ENCODE measurements around the gene HMGB4. TPM values are rescaled to one million over a fixed set of nuclear protein-coding genes. Genes with fewer than 3 reads are reported as not detected.

Gene HMGB4
- total and polyA plus RNA-seq, 2 donors (not counting 1 experiment from before 2014, with no cell fraction given) = not detected

DNA sequence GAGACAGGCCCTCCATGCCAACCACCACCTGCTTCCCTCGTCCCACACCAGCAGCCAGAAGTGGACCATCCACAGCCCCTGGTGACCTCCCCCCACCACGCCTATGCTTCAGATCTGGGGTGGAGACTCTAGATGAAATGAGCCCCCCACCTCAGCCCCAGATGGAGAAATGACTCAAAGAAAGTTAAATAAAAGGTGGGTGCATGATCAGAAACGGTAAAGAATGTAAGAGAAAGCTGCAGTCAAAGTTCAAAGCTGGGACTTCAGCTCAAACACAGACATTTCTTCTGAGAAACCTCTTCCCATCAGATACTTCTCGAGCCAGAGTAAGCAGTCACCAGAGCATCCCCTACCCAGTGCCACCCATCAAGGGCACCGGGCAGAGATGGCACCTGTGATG lies 43.1 kb upstream of the HMGB4 start:
- DNase-seq (ENCODE audit: low read depth in 2 of 2) = no peak
- H3K9ac ChIP-seq (ENCODE audit: insufficient read depth, low read length) = no peak overlapping the region
- H3K4me3 ChIP-seq (replicated peaks in 1 of 4; ENCODE audit: control extremely low read depth in 1 of 4, insufficient read depth in 1 of 4, low read depth in 3 of 4, low read length in 4 of 4) = no peak overlapping the region
- no peaks in the 10 kb centered on the region for H3K9me3 ChIP-seq (ENCODE audit: control insufficient read depth, insufficient read depth, low read depth, low read length)
- H3K36me3 ChIP-seq (ENCODE audit: control insufficient read depth, insufficient read depth, low read length) = no peaks in the 10 kb centered on the region
- no peaks in the 10 kb centered on the region for H3K4me1 ChIP-seq (ENCODE audit: control insufficient read depth, extremely low read depth, insufficient read depth, low read length)
- no peak overlapping the region for H3K4me2 ChIP-seq (ENCODE audit: extremely low read depth, insufficient read depth, low read length)
- no peaks in the 10 kb centered on the region for H3K79me2 ChIP-seq (ENCODE audit: control insufficient read depth, insufficient read depth, low read length)
- no peak overlapping the region for H3K27ac ChIP-seq (ENCODE audit: insufficient read depth, low read length)
- no peaks in the 10 kb centered on the region for H3K27me3 ChIP-seq (ENCODE audit: control insufficient read depth, insufficient read depth, low read length)
- TF ChIP-seq EZH2 (IDR thresholded peaks at IDR 0.05; ENCODE audit: low read length, missing control alignments) = no peak
- TF ChIP-seq, protein P1, sequence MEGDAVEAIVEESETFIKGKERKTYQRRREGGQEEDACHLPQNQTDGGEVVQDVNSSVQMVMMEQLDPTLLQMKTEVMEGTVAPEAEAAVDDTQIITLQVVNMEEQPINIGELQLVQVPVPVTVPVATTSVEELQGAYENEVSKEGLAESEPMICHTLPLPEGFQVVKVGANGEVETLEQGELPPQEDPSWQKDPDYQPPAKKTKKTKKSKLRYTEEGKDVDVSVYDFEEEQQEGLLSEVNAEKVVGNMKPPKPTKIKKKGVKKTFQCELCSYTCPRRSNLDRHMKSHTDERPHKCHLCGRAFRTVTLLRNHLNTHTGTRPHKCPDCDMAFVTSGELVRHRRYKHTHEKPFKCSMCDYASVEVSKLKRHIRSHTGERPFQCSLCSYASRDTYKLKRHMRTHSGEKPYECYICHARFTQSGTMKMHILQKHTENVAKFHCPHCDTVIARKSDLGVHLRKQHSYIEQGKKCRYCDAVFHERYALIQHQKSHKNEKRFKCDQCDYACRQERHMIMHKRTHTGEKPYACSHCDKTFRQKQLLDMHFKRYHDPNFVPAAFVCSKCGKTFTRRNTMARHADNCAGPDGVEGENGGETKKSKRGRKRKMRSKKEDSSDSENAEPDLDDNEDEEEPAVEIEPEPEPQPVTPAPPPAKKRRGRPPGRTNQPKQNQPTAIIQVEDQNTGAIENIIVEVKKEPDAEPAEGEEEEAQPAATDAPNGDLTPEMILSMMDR (conservative IDR thresholded peaks at IDR 0.05 in 1 of 2, IDR thresholded peaks at IDR 0.05 in 1 of 2; ENCODE audit: low read depth in 1 of 2, low read length in 2 of 2) = no peak
- H2AFZ ChIP-seq (ENCODE audit: low read length) = no peak overlapping the region
- no peaks in the 10 kb centered on the region for H4K20me1 ChIP-seq (ENCODE audit: control insufficient read depth, extremely low read depth, insufficient read depth, low read length)

DNA sequence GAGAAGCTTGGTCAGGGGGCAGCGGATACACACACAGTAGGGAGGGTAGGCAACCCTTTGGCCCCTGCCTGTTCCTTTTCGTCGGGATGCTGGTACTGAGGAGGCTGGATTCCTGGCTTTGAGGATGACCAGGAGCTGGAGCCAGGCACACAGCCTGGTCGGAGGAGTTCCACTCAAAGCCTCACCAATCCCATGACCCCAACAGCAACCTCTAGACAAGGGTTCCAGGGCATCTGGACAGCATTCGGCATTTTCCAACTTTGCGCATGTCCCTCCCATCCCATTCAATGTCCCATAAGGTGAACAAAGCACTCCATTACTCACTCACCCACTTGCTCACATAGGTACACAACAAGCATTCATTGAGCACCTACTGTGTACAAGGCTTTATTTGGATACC lies 42.6 kb upstream of the HMGB4 start:
- Histone ChIP-seq H3K27ac (ENCODE audit: insufficient read depth, low read length) (no peak overlapping the region), H3K4me2 (ENCODE audit: extremely low read depth, insufficient read depth, low read length) (no peak overlapping the region)

GRCh38 chr1:33822396-33822795 lies 41.5 kb upstream of the HMGB4 start:
- Histone ChIP-seq H3K9ac (ENCODE audit: insufficient read depth, low read length) (no peak overlapping the region), H3K4me2 (ENCODE audit: extremely low read depth, insufficient read depth, low read length) (no peak overlapping the region), H3K4me3 (replicated peaks in 1 of 4; ENCODE audit: control extremely low read depth in 1 of 4, insufficient read depth in 1 of 4, low read depth in 3 of 4, low read length in 4 of 4) (no peak overlapping the region), H3K27ac (ENCODE audit: insufficient read depth, low read length) (no peak overlapping the region), H4K20me1 (ENCODE audit: control insufficient read depth, extremely low read depth, insufficient read depth, low read length) (no peaks in the 10 kb centered on the region), H3K4me1 (ENCODE audit: control insufficient read depth, extremely low read depth, insufficient read depth, low read length) (no peaks in the 10 kb centered on the region), H3K36me3 (ENCODE audit: control insufficient read depth, insufficient read depth, low read length) (no peaks in the 10 kb centered on the region), H3K9me3 (ENCODE audit: control insufficient read depth, insufficient read depth, low read depth, low read length) (no peaks in the 10 kb centered on the region), H3K79me2 (ENCODE audit: control insufficient read depth, insufficient read depth, low read length) (no peaks in the 10 kb centered on the region), H2AFZ (ENCODE audit: low read length) (no peak overlapping the region), H3K27me3 (ENCODE audit: control insufficient read depth, insufficient read depth, low read length) (no peaks in the 10 kb centered on the region)
- DNase-seq (ENCODE audit: low read depth in 2 of 2) = no peak
- no peak for TF ChIP-seq EZH2 (IDR thresholded peaks at IDR 0.05; ENCODE audit: low read length, missing control alignments)
- TF ChIP-seq, protein P1 (conservative IDR thresholded peaks at IDR 0.05 in 1 of 2, IDR thresholded peaks at IDR 0.05 in 1 of 2; ENCODE audit: low read depth in 1 of 2, low read length in 2 of 2) = no peak

More for the DNA sequence above, 42.6 kb upstream of the HMGB4 start:
- Histone ChIP-seq H3K4me3 (replicated peaks in 1 of 4; ENCODE audit: control extremely low read depth in 1 of 4, insufficient read depth in 1 of 4, low read depth in 3 of 4, low read length in 4 of 4) (no peak overlapping the region), H3K27me3 (ENCODE audit: control insufficient read depth, insufficient read depth, low read length) (no peaks in the 10 kb centered on the region), H3K9ac (ENCODE audit: insufficient read depth, low read length) (no peak overlapping the region), H3K4me1 (ENCODE audit: control insufficient read depth, extremely low read depth, insufficient read depth, low read length) (no peaks in the 10 kb centered on the region), H3K36me3 (ENCODE audit: control insufficient read depth, insufficient read depth, low read length) (no peaks in the 10 kb centered on the region), H4K20me1 (ENCODE audit: control insufficient read depth, extremely low read depth, insufficient read depth, low read length) (no peaks in the 10 kb centered on the region), H3K9me3 (ENCODE audit: control insufficient read depth, insufficient read depth, low read depth, low read length) (no peaks in the 10 kb centered on the region), H3K79me2 (ENCODE audit: control insufficient read depth, insufficient read depth, low read length) (no peaks in the 10 kb centered on the region), H2AFZ (ENCODE audit: low read length) (no peak overlapping the region)
- no peak for DNase-seq (ENCODE audit: low read depth in 2 of 2)
- no peak for TF ChIP-seq EZH2 (IDR thresholded peaks at IDR 0.05; ENCODE audit: low read length, missing control alignments)
- TF ChIP-seq, protein P1 (conservative IDR thresholded peaks at IDR 0.05 in 1 of 2, IDR thresholded peaks at IDR 0.05 in 1 of 2; ENCODE audit: low read depth in 1 of 2, low read length in 2 of 2) = no peak
